NCI-H345 treated with DMSO at 0.1 percent for 48 hours (cell line): ENCODE results near the gene FADS6.
"Not testable (repeated sequence)": the region's sequence is repeated elsewhere in the genome, so short reads cannot be mapped to it uniquely, and the experiment has no call there.

Source experiments
- DNase-seq: peaks from one replicate; lab custom pipeline; 2025; ENCODE audit not compliant: unreplicated experiment; lab: John Stamatoyannopoulos, UW

Gene FADS6

DNA sequence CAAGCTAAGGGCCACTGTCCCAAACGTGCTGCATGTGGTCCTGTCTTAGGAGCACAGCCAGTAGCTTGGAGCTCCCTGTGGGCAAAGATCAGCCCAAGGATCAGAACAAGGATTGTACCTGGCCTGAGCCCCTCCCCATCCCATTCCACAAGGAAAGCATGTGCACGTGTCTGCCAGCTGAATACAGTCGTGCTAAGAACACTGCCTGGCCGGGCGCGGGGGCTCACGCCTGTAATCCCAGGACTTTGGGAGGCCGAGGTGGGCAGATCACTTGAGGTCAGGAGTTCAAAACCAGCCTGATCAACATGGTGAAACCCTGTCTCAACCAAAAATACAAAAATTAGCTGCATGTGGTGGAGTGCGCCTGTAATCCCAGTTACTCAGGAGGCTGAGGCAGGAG, 23.4 kb downstream of the FADS6 start:
- DNase-seq: not testable (repeated sequence)

DNA sequence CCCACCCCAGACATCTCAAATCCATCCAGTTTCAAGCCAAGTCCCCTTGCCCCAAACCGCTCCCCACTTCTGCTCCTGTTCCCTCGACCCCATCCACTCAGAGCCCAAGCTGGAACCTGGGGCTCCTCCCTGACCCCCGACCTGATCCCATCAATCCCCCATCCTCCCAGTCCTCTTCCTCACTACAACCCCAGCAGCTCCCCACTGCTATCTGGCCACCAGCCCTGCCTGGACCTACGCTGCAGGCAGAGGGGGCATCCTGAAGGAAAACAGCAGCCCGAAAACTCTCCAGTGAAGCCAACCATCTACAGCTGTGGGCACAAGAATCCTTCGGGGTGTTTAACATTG, 24.6 kb downstream of the FADS6 start:
- DNase-seq: no peak

DNA sequence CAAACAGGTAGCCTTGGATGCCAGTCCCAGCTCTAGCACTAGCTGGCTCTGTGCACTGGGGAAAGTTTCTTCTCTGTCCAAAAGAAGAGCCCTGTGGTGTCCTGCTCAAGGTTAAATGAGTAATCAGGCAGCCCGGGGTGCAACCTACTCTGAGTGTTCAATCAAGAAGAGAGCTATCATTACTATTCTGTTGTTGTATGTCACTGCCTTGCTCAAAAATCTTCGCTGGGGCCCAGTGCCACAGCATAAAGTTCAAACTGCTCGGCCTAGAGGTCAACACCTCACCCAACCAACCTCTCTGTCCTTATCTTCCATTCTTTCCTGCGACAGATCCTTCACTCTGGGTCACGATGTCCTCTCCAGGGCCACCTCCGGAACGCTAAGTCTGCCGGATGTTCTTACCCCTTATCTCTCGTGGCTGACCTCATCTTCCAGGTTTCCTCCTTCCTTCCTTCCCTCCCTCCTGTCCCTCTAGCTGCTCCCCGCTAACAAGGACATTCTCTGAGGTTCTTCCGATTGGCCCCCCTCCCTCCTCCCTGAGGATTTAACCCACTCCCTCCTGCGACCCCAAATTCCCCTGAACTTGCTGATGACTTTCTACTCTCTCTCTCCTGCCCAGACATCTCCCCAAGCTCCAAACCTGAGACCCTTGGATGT, 25.1 kb downstream of the FADS6 start:
- DNase-seq: no peak

DNA sequence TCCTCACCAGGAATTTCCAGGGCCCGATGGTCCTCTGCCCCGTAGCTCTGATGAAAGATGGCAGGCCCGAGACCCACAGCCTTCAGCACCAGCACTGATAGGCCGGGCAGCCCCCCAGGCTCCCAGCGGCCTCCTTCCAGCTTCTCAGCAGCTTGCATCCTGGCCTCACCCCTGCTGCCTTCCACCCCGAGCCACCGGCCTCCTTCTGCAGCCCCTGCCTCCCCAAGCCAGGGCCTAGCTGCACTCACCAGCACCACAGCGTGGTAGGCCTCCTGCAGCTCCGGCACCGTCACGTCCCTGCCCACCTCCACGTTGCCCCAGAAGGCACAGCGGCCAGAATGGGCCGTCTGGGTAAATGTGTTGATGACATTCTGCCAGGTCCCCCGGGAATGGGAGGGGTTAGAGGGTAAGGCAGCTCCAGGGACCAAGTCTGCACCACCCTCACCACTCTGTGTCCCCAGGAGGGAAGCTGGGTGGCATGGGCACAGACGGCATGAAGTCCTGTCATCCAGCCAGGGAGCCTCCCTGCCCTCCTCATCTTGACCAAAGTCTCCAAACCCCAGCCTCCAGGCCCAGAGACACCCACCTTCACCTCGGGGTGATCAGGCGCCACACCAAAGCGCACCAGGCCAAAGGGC, 27.1 kb downstream of the FADS6 start:
- no peak for DNase-seq

DNA sequence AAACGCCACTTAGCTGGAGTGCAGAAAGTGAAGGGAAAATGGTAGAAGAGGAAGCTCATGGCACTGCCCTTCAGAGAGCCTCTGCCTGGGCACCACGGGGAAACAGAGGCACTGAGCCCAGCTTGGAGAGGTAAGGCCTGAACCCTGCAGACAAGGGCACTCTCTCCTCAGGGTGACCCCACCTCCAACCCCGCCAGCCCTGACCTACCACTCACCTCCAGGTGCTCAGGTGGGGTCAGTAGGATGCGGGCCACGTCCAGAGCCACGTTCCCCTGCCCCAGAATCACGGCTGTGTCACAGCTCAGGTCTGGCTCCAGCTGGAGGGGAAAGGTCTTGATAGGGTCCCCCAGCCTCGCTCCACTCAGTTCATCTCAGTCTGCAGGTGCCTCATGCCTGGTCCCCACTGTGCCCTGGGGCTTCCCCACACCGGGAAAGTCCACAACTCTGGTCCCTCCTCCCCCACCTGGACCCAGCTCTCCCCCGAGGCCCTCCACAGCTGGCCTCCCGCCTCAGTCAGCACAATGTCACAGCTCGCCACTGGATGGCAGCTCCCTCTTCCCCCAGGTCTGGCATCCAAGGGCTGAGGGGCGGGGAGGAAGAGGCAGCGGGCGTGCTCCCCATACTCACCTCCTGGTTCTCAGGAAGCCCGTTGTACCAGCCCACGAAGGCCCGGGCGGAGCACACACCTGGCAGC, 27.8 kb downstream of the FADS6 start:
- no peak for DNase-seq

DNA sequence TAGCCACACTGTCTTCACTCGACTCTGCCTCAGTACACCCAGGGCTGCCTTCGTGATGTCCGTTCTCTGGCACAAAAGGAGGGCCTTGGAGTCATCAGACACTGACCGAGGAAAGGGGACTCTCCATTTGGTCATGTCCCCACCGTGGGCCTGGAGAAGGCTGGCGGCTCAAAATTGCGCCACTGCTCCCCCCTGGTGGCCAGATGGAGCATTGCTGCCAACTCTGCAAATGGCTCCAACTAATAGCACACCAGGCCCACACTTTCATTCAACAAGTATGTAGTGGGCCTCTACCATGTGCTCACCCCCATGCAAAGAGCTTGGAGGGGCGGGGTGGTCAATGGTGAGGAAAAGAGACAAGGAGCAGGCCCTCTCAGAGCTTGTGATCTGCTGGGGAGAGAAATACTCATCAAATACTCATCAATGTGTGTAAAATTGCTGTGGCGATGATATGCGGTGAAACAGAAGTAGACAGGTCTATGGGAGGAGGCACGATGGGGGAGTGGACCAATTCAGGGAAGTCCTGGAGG, 28.5 kb downstream of the FADS6 start:
- peak; percentile 17 for DNase-seq

DNA sequence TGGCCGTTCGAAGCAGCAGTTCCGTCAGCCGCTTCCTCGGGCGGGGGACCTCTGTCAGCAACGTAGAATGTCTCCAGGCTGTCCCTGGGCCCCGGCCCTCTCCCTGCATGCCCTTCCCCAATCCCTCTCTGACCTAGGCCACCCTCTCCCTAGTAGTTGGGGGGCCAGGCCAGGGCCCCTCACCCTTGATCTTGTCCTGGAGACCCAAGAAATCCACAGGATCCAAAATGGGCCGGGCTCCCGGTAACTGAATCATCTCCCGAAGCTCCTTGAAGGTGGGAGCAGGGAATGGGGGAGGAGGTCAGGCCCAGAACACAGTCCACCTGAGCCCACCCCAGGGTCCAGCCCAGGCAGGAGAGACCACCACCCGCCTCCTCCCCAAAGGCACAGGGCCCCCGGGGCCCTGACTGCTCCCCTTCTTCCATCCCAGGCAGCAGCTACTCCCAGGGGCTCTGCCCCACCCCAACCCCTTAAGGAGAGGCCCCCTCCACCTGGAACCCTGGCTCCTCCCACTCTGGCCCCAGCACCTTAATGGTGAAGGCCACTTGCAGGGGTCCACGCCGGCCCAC, 29.1 kb downstream of the FADS6 start:
- no peak for DNase-seq

DNA sequence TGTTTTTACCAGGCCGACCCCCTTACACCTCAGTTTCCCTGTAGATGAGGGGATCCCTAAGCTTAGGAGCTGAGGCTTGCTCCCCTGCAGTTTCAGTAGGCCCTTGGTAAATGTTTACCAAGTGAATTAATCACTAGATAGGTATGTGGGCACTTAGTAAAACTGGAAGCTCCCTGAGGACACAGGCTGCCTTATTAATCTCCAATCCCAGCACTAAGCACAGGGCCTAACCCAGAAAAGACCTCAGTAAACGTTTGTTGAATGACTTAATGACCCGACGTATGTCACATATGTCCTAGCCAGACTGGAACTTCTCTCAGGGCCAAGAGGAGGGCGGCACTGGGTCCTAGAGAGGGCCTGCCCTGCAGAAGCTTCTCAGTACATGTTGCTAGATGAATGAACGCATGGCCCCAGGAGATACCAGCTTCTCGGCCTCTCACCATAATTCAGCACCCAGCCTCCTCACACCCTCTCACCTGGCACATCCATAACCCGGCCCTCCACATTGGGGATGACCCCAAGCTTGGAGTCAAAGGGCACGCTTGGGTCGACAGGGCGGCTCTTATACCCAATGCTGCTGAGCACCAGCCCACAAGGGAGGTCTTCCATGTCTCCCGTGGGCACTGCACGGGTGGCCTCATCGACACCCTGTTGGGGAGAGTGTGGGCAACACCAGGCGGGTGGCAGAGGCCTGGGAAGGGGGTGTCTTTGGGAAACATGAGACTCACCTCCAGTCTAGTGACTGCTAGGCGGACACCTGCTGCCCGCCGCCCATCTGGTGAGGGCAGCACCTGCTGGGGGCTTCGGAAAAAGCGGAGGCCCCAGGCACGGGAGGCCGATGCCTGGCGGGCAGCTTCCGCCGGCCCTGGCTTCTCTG, 29.8 kb downstream of the FADS6 start:
- no peak for DNase-seq

DNA sequence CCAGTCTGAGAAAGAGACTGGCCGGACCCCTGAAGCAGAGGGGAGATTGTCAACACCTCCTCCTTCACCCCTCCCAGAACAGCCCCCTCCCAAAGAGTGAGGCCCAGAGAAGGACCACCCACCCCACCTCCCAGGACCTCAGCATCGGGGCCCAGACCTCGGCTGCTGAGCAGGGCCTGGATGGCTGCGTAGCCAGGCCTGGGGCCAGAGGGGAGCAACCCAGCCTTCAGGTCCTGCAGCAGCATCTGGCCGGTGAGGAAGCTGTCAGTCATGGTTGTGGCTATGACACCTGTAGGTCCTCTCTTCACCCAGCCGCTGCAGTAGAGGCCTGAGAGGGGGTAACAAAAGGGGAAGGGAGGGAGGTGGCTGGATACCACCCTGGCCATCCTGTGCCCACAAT, 30.5 kb downstream of the FADS6 start:
- no peak for DNase-seq

DNA sequence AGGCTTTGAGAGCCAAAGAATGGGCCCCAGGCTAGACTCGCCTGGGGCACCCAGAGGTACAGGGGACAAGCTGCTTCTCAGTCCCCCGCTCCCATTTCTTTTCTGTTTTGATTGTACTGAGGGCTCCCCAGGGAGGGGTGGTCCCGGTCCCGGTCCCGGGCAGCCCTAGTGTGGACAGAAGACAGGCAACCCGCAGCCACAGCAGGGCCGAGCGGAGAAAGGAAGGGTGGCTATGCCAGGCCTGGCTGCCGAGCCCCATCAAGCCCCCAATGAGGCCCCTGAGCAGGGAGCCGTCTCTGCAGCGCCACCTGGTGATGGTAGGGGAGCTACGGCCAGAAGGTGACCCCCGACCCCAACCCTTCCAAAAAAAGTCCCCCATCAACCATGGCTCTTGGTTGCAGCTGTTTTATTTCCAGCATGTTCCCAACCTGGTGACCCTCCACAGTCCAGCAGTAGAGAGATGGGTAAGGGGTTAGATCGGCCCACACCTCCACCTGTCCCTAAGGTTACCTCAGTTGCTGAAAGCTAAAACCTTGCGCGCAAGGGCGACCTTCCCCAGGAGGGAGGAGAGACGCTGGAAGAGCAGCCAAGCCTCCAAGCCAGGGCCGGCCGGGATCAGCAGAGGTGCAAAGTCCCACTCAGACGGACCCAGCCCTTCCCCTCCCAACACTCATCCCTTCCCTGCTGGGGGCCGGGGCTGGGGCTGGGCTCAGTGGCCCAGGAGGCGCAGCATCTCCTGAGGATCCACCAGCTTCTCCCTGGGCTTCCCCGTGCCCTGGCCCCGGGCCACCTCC, 31.1 kb downstream of the FADS6 start:
- DNase-seq: peak; percentile 15

DNA sequence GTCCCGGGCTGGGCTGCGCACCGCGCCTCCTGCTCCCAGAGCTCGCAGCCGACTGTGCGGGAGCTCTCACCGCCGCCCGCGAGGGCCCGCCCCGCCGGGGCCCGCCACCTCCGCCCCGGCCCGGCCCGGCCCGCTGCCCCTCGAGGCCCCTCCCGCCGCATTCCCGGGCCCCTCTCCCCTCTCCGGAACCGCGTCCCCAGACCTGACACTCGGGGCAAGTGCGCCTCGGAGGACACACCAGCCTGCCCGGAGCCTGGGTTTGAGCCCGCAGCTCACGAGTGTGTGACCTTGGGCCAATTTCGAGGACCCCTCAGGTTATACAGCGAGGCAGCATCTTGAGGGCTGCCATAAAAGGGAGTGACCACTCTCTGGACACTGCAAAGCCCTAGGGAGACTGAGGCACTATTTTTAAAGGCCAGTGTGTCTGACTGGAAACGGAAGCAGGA, 31.7 kb downstream of the FADS6 start:
- no peak for DNase-seq

DNA sequence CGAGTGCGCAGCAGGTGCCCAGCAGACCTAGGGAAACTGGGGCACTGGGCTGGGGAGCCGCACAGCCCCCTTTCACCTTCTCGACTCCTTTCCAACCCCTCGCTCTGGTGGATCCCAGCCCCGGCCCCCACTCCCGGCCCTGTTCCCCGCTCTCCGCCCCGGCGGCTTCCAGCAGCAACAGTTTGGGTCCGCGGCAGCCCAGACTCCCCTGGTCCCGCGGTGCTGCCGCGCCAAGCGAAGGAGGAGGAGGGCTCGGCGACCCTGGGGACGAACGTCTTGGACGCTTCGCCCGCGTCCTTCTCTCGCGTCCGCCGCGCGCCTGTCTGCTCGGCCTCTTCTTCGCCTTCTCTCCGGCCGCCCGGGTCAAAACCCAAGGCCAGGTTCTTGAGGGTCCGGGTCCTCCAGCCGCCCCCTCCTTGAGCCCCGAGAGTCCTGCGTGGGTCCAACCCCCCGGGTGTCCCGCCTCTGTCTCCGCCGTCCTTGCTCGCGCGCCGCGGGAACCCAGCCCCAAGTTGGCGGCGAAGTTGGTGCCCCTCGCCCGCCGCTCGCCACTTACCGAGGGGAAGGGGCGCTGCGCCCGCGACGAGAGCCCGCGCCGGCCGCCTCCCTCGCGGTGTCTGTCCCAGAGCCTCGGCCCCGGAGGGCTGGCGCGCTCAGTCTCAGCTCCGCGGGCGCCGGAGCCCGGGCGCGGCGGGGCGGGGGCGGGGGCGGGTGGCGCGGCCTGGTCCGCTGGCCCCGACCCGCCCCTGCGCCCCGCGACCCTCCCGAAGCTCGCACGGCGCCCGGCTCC, 32.4 kb downstream of the FADS6 start:
- DNase-seq: no peak

DNA sequence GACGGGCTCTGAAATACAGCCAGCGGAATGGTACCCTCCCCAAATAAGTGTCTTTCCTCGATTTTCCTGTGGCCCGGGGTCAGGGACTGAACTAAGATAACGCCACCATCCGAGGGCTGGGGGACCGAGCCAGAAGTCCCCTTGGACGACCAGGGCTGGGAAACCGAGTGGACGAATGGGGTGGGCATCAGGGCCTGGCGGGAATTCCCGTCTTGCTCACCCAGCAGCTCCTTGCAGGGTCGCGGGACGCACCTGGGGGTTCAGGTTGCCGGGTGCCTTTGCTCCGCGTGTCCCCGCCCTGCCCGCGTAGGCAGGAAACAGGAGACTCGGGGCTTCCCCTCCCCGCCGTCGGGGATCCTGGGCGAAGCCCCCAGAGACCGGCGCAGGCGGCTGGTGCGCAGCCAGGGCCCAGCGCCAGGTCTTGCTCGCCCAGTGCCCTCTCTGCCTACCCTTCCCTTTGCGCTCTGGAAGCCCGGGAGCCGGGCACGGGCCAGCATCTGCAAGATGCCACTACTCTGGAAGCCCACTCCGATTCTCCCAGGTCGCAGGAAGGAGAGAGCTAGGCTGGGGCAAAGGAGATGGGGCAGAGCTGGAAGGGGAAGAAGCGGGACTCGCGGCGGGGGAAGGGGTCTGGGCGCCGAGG, 33.1 kb downstream of the FADS6 start:
- DNase-seq: no peak

DNA sequence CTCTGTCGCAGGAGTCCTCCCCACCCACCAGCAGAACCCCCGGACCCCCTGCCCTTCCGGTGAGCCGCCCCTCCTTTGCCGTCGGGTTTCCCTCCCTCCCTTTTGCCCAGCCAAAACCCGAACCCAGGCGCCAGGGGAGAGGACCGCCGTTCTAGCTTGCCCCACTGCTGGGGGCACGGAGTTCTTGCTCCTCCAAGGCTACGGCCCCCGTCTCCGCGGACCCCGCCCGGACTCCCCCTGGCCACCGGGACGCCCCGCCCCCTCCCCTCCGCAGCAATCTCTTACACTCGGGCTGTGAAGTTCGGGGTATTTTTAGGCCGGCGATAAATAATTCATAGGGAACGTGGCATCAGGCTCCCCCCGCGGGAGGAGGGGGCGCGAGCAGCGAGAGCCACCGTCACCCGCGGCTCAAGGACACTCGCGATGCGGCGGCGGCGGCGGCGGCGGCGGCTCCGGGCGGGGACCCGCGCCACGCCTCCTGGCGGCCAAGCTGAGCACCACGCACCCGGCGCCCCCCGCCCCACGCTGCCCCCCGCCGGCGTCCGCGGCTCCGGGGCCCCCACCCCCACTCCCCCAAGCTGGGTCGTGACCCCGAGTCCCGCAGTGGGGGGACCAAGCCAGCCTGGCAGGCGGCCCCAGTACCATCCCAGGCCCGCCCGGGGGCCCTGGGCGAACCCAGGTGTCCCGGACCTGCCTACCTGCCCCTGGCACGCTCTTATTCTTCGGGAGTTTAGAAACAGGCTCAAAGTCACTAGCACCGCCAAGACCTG, 33.8 kb downstream of the FADS6 start, which contains the start of gene GRIN2C:
TSS of gene GRIN2C (minus strand) at position 427 of the 770 bp plus-strand sequence. CDS start 4,793 bp downstream, outside the sequence.
- DNase-seq: no peak

DNA sequence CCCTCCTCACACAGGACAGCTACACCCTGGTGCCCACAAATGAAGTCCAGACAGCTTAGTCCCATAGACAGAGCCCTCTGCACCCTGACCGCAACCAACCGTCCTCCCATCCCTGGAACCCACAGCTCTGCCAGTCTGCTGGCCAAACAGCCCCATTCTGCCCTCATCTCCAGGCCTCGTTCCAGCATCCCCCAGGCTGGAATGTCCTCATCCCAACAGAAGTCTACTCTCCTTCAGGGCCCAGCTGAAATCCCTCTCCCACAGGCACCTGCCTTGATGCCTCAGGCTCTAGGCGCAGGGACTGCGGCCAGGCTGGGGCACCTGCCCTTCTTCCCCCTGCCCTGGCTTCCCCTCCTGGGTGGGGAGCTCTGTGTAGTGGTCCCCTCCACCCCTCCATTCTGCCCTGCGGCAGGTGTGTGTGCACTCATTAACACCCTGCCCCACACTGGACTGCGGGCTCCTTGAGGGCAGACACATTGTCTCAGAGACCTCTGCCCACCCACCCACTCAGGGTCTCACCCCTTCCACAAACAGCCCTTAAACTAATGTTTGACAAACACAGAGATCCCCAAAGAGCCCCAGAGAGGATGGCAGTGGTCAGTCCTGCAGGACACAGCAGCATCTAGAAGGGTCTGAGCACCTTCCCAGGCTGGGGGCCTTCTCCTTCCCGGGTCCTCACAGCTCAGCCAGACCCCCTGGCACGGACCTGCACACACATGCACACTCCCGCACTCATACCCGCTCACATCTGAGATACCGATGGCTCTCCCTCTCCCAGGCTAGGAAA, 34.6 kb downstream of the FADS6 start:
- DNase-seq: no peak

DNA sequence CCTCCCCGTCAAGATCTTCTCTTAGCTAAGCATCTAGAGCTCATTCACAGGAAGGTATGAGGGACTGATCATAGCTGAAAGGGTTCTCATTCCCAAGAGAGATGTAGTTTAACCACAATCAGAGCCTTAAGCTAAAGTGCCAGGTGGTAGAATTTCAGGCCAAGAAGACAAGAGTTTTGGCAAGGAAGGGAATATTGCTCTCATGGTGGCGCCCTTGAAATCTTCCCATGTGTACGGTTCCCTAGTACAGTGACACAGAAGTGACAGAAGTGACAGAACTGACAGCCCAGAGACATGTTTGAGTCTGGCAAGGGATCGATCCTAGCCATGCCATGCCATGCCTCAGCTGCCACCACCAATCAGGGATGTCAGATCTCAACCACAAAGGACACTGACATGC, 36.2 kb downstream of the FADS6 start:
- DNase-seq: no peak

DNA sequence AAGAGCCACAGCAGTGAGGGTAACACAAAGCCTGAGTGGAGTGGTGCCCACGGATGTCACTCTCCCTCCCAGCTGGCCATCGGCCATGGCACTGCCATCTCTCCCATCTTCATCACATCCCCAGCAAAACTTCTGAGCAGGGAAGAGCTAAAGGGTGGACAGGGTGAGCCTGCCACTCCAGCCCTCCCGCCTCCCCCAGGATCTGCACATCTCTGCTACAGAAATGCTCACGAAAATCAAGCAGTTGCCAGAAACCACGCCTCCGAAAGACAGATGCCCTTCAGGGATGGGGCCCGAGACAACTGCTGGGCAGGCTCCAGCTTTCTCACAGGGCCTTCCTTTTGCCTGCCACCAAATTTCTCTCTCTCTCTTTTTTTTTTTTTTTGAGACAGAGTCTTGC, 37.3 kb downstream of the FADS6 start:
- DNase-seq: no peak
